Karpas-422 (cell line): ENCODE data around the gene HAUS5. TPM values are rescaled to one million over a fixed set of nuclear protein-coding genes. Genes with fewer than 3 reads are reported as not detected.
"Not testable (repeated sequence)": the region's sequence is repeated elsewhere in the genome, so short reads cannot be mapped to it uniquely, and the experiment has no call there.

Experiments
- DNase-seq: peaks from one replicate; pipeline ENCODE4 v3.0.0-alpha.2; 2015
- H2AFZ ChIP-seq: fragments of 200-600 bp; sonication (generic); 2 replicates; pipeline ENCODE4 v1.6.1; 2014; ENCODE audit warnings: antibody characterized with exemption, low read length, mixed read lengths
- H3K27ac ChIP-seq: fragments of 200-600 bp; sonication (generic); 2 replicates; pipeline ENCODE4 v1.5.1; 2014; ENCODE audit warnings: mild to moderate bottlenecking, low read length, moderate library complexity
- H3K27me3 ChIP-seq: fragments of 200-600 bp; sonication (generic); 2 replicates; pipeline ENCODE4 v1.6.1; 2014; ENCODE audit warnings: low read length, mixed read lengths
- H3K36me3 ChIP-seq: fragments of 200-600 bp; sonication (generic); 2 replicates; pipeline ENCODE4 v1.6.1; 2014; ENCODE audit warnings: low read length, mixed read lengths; ENCODE audit not compliant: insufficient read depth
- H3K4me1 ChIP-seq: fragments of 200-600 bp; sonication (generic); 2 replicates; pipeline ENCODE4 v1.6.1; 2014; ENCODE audit warnings: mild to moderate bottlenecking, low read length, mixed read lengths
- H3K4me2 ChIP-seq: fragments of 200-600 bp; sonication (generic); 2 replicates; pipeline ENCODE4 v1.6.1; 2014; ENCODE audit warnings: low read length, low read depth, mild to moderate bottlenecking; ENCODE audit not compliant: poor library complexity, severe bottlenecking
- H3K4me3 ChIP-seq: fragments of 200-600 bp; sonication (generic); 2 replicates; pipeline ENCODE4 v1.5.1; 2014; ENCODE audit warnings: mild to moderate bottlenecking, antibody characterized with exemption, low read length, mixed read lengths
- H3K79me2 ChIP-seq: fragments of 200-600 bp; sonication (generic); 2 replicates; pipeline ENCODE4 v1.6.1; 2014; ENCODE audit warnings: mild to moderate bottlenecking, low read length, mixed read lengths
- H3K9ac ChIP-seq: fragments of 200-600 bp; sonication (generic); 2 replicates; pipeline ENCODE4 v1.6.0; 2014; ENCODE audit warnings: low read length
- H3K9me2 ChIP-seq: fragments of 200-600 bp; sonication (generic), shearing (Covaris generic); replicated peaks from 2 replicates; pipeline ENCODE4 v1.6.0; 2014; ENCODE audit warnings: mild to moderate bottlenecking, low read length, moderate library complexity; ENCODE audit not compliant: insufficient read depth
- H3K9me3 ChIP-seq: fragments of 300-700, 200-600 bp; sonication (generic); 2 replicates; pipeline ENCODE4 v1.6.1; 2014; ENCODE audit warnings: low read length, mixed read lengths
- H4K20me1 ChIP-seq: fragments of 200-600 bp; sonication (generic); 2 replicates; pipeline ENCODE4 v1.6.1; 2014; ENCODE audit warnings: mild to moderate bottlenecking, antibody characterized with exemption, low read length, low read depth; ENCODE audit not compliant: insufficient read depth
- total RNA-seq: library from RNA; depleted of rRNA; stranded (reverse); fragments of >200 nt; shearing (Covaris generic); gene quantifications from 2 replicates; pipeline ENCODE4 v1.2.3, GENCODE V29; 2014; ENCODE audit warnings: low replicate concordance

The HAUS5 gene
- total RNA-seq, 1 experiment from 2014 or later = 12.5 TPM

- H3K4me3 ChIP-seq = no peak overlapping the region
- no peaks in the 10 kb centered on the region for H3K27me3 ChIP-seq
- no peaks in the 10 kb centered on the region for H3K9me2 ChIP-seq
- no peaks in the 10 kb centered on the region for H3K79me2 ChIP-seq
- H3K9me3 ChIP-seq = no peaks in the 10 kb centered on the region
- no peaks in the 10 kb centered on the region for H3K36me3 ChIP-seq
- no peaks in the 10 kb centered on the region for H4K20me1 ChIP-seq
- H3K4me1 ChIP-seq = no peaks in the 10 kb centered on the region
- peak overlapping the region; percentile 45; the same call in 1 of the 2 replicates for H2AFZ ChIP-seq
- no peak overlapping the region for H3K27ac ChIP-seq
- no peak overlapping the region for H3K4me2 ChIP-seq
- peak; percentile 79 for DNase-seq
- H3K9ac ChIP-seq = no peak overlapping the region
These were observed 16.1 kb upstream of the HAUS5 start for GRCh38 chr19:35596366-35596999.

DNA sequence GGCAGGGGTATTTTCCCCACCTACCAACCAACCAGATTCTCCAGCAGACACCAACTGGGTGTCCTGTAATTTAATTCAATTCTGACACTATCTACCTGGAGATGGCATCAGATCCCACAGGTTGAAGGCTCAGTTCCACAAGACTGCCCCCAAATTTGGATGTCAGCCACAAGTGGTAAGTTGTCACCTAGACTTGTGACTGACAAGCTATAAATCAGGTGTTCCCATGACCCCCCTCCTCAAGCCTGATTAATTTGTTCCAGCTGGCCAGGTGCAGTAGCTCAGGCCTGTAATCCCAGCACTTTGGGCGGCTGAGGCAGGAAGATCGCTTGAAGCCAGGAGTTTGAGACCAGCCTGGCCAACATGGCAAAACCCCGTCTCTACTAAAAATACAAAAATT, 10.6 kb upstream of the HAUS5 start:
- no peak overlapping the region for H3K27ac ChIP-seq

GRCh38 chr19:35604436-35604835, 8.1 kb upstream of the HAUS5 start:
- not testable (repeated sequence) for H3K9ac ChIP-seq, H3K79me2 ChIP-seq, H3K9me3 ChIP-seq, H3K4me3 ChIP-seq, H4K20me1 ChIP-seq, H3K9me2 ChIP-seq, H3K36me3 ChIP-seq, DNase-seq, H3K4me1 ChIP-seq, H3K27ac ChIP-seq, H3K4me2 ChIP-seq, H3K27me3 ChIP-seq, H2AFZ ChIP-seq

More for the DNA sequence above, 10.6 kb upstream of the HAUS5 start:
- Histone ChIP-seq H3K36me3 (no peaks in the 10 kb centered on the region), H3K4me2 (no peak overlapping the region), H4K20me1 (no peaks in the 10 kb centered on the region), H3K27me3 (no peaks in the 10 kb centered on the region), H3K79me2 (no peaks in the 10 kb centered on the region), H3K9ac (no peak overlapping the region), H3K4me3 (no peak overlapping the region), H3K4me1 (no peaks in the 10 kb centered on the region), H2AFZ (no peak overlapping the region), H3K9me2 (no peaks in the 10 kb centered on the region), H3K9me3 (0 out of 2 replicates have a peak, but pooled peaks cover 4% of the 10 kb centered on the region)
- DNase-seq = no peak

GRCh38 chr19:35607170-35607569, 5.4 kb upstream of the HAUS5 start:
- H2AFZ ChIP-seq, H3K4me1 ChIP-seq, H3K9ac ChIP-seq, H3K9me3 ChIP-seq, H3K36me3 ChIP-seq, H3K27ac ChIP-seq, H3K4me2 ChIP-seq, DNase-seq, H4K20me1 ChIP-seq, H3K9me2 ChIP-seq, H3K79me2 ChIP-seq, H3K27me3 ChIP-seq, H3K4me3 ChIP-seq: not testable (repeated sequence)

DNA sequence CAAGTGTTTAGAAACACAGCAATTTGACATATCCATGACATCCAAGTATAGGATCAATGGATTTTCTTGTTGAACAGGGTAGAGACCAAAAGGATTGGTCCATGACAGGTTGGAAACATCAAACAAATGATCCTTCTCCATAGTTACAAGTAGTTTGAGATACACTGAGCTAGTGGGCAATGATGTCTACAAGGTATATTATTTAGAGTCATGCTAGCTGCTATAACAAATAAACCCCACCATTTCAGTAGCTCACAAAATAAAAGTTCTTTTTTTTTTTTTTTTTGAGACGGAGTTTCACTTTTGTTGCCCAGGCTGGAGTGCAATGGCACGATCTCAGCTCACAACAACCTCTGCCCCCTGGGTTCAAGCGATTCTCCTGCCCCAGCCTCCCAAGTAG, 4.9 kb upstream of the HAUS5 start:
- Histone ChIP-seq H3K9ac (no peak overlapping the region), H3K9me3 (0 out of 2 replicates have a peak, but pooled peaks cover 4% of the 10 kb centered on the region), H3K27me3 (no peaks in the 10 kb centered on the region), H3K4me2 (no peak overlapping the region), H2AFZ (no peak overlapping the region), H3K4me1 (peaks cover 7% of the 10 kb centered on the region), H3K9me2 (no peaks in the 10 kb centered on the region), H3K4me3 (no peak overlapping the region), H4K20me1 (no peaks in the 10 kb centered on the region), H3K79me2 (no peaks in the 10 kb centered on the region; the same call in 1 of the 2 replicates), H3K36me3 (no peaks in the 10 kb centered on the region), H3K27ac (no peak overlapping the region)
- no peak for DNase-seq

GRCh38 chr19:35608251-35608650, 4.3 kb upstream of the HAUS5 start:
- peak; percentile 72 for DNase-seq
- 0 out of 2 replicates have a peak overlapping the region, but pooled peaks have one; percentile 25 for H2AFZ ChIP-seq
- no peak overlapping the region for H3K27ac ChIP-seq
- H4K20me1 ChIP-seq = no peaks in the 10 kb centered on the region
- no peaks in the 10 kb centered on the region for H3K27me3 ChIP-seq
- H3K79me2 ChIP-seq = peaks cover 6% of the 10 kb centered on the region
- no peak overlapping the region for H3K9ac ChIP-seq
- H3K4me1 ChIP-seq = peaks cover 11% of the 10 kb centered on the region
- H3K36me3 ChIP-seq = no peaks in the 10 kb centered on the region
- no peak overlapping the region for H3K4me3 ChIP-seq
- H3K9me2 ChIP-seq = no peaks in the 10 kb centered on the region
- H3K4me2 ChIP-seq = no peak overlapping the region
- 0 out of 2 replicates have a peak, but pooled peaks cover 4% of the 10 kb centered on the region for H3K9me3 ChIP-seq

GRCh38 chr19:35609851-35610353, 2.6 kb upstream of the HAUS5 start:
- H3K9ac ChIP-seq = no peak overlapping the region

DNA sequence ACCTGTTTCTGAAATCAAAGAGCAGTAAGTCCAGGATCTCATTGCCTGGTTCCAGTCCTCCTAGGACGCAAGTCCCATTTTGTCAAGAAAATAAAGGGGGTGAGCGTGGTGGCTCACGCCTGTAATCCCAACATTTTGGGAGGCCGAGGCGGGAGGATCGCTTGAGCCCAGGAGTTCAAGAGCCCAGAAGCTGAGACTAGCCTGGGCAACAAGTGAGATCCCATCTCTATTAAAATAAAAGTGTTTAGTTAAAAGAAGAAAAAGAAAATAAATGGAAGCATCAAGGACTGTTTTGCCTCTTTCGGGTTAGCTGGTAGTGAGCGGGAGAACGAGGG, 344 bp upstream of the HAUS5 start:
- Histone ChIP-seq H3K27ac (no peak overlapping the region), H3K79me2 (peaks cover 14% of the 10 kb centered on the region), H3K9me3 (no peaks in the 10 kb centered on the region), H3K36me3 (no peaks in the 10 kb centered on the region; the same call in 1 of the 2 replicates), H4K20me1 (no peaks in the 10 kb centered on the region), H3K4me3 (peak overlapping the region; percentile 94; the same call in 1 of the 2 replicates), H2AFZ (peak overlapping the region; percentile 37; the same call in 1 of the 2 replicates), H3K4me2 (peak overlapping the region; percentile 91), H3K9ac (peak overlapping the region; percentile 40), H3K4me1 (peaks cover 18% of the 10 kb centered on the region), H3K27me3 (no peaks in the 10 kb centered on the region), H3K9me2 (no peaks in the 10 kb centered on the region)
- DNase-seq = no peak

More at GRCh38 chr19:35609851-35610353, 2.6 kb upstream of the HAUS5 start:
- H3K9me2 ChIP-seq = no peaks in the 10 kb centered on the region
- H3K79me2 ChIP-seq = peaks cover 14% of the 10 kb centered on the region
- 0 out of 2 replicates have a peak, but pooled peaks cover 4% of the 10 kb centered on the region for H3K9me3 ChIP-seq
- peak overlapping the region; percentile 34; the same call in 1 of the 2 replicates for H2AFZ ChIP-seq
- H3K4me2 ChIP-seq = no peak overlapping the region
- H4K20me1 ChIP-seq = no peaks in the 10 kb centered on the region
- peaks cover 18% of the 10 kb centered on the region for H3K4me1 ChIP-seq
- no peak for DNase-seq
- no peak overlapping the region for H3K4me3 ChIP-seq
- no peak overlapping the region for H3K27ac ChIP-seq
- no peaks in the 10 kb centered on the region for H3K36me3 ChIP-seq
- no peaks in the 10 kb centered on the region for H3K27me3 ChIP-seq
